HCT116 (cell line): ENCODE results near the gene ATN1. TPM values are rescaled to one million over a fixed set of nuclear protein-coding genes. Genes with fewer than 3 reads are reported as not detected.
A peak's percentile ranks its signal among the peaks of the same experiment; 100 is the strongest.

Experiments used
- ATAC-seq: fragments of 200-7000 bp; cut with Tn5 transposase; 2 replicates; pipeline ENCODE4 v1.9.1; 2020; ENCODE audit warnings: mild to moderate bottlenecking, moderate library complexity
- BruUV-seq: library from RNA; stranded (reverse); fragments of 400-500 nt; replicated peaks from 2 replicates; lab custom pipeline; 2021; lab: Mats Ljungman, UMichigan
- CTCF ChIA-PET: fragments of 300-600 bp; sonication (Branson Sonifier 250); formaldehyde crosslinking; loops from one replicate; lab custom pipeline; 2021; ENCODE audit warnings: antibody characterized with exemption; lab: Charles Lee
- POLR2A ChIA-PET: fragments of 300-600, 350-600 bp; sonication (Branson Sonifier 250); formaldehyde crosslinking; loops from one replicate; lab custom pipeline; 2021; ENCODE audit warnings: antibody characterized with exemption; lab: Charles Lee
- RAD21 ChIA-PET, 2 experiments: fragments of 300-600 bp; sonication (Branson Sonifier 250); formaldehyde crosslinking; loops; one replicate each; lab custom pipeline; 2023; ENCODE audit warnings: low total read pairs in 2 of 2; ENCODE audit not compliant: uncharacterized antibody in 2 of 2, unreplicated experiment in 2 of 2, low non-redundant PET in 1 of 2; lab: Charles Lee
- DNase-seq: peaks from one replicate; pipeline ENCODE4 v3.0.0-alpha.2; 2010; ENCODE audit warnings: low read depth, low spot score
- H2AFZ ChIP-seq: fragments of 200-600 bp; shearing (Covaris generic), sonication (generic); 2 replicates; pipeline ENCODE4 v1.6.1; 2017; ENCODE audit warnings: low read depth, mixed run types, mixed read lengths, antibody characterized with exemption, low read length; ENCODE audit not compliant: poor library complexity, severe bottlenecking
- H3K27ac ChIP-seq: 2 replicates; pipeline ENCODE4 v1.5.1; 2012; ENCODE audit warnings: low read depth, low read length
- H3K27me3 ChIP-seq: fragments of 200-600 bp; sonication (generic); 2 replicates; pipeline ENCODE4 v1.6.1; 2016; ENCODE audit warnings: mixed run types, low read length, mixed read lengths; ENCODE audit not compliant: insufficient read depth
- H3K36me3 ChIP-seq, 2 experiments: fragments of 200-500 bp in 1 of 2; fragments of 200-600 bp in 1 of 2; sonication (Bioruptor generic) in 1 of 2; sonication (generic) in 1 of 2; 2 replicates each; pipeline versions ENCODE4 v1.5.1 to v1.6.1; 2014 to 2016; ENCODE audit warnings: low read length in 2 of 2, inconsistent platforms in 1 of 2, mixed read lengths in 1 of 2, mixed run types in 1 of 2; ENCODE audit not compliant: insufficient read depth in 2 of 2, control insufficient read depth in 1 of 2
- H3K4me1 ChIP-seq, 2 experiments: fragments of 200-600 bp in 1 of 2; sonication (generic) in 1 of 2; 2 replicates each; pipeline versions ENCODE4 v1.5.1 to v1.6.1; 2012 to 2017; ENCODE audit warnings: low read length in 2 of 2, inconsistent platforms in 1 of 2, mild to moderate bottlenecking in 1 of 2, mixed read lengths in 1 of 2, mixed run types in 1 of 2, moderate library complexity in 1 of 2; ENCODE audit not compliant: insufficient read depth in 2 of 2, control insufficient read depth in 1 of 2
- H3K4me2 ChIP-seq: fragments of 200-600 bp; sonication (generic); 2 replicates; pipeline ENCODE4 v1.6.1; 2017; ENCODE audit warnings: mixed run types, low read length, mixed read lengths
- H3K4me3 ChIP-seq, 2 experiments: fragments of 200-600 bp in 1 of 2; sonication (generic) in 1 of 2; replicated peaks in 1 of 2; 2 replicates each; pipeline ENCODE4 v1.5.1; 2011 to 2016; ENCODE audit warnings: low read length in 2 of 2, control low read depth in 1 of 2, low read depth in 1 of 2, mild to moderate bottlenecking in 1 of 2, mixed read lengths in 1 of 2, mixed run types in 1 of 2
- H3K79me2 ChIP-seq: fragments of 200-600 bp; sonication (generic); 2 replicates; pipeline ENCODE4 v1.6.1; 2017; ENCODE audit warnings: mild to moderate bottlenecking, mixed run types, low read length, moderate library complexity, mixed read lengths; ENCODE audit not compliant: insufficient read depth
- H3K9ac ChIP-seq: fragments of 200-600 bp; sonication (generic); 2 replicates; pipeline ENCODE4 v1.6.1; 2016; ENCODE audit warnings: low read length, mixed read lengths
- H3K9me2 ChIP-seq: fragments of 200-600 bp; sonication (generic), shearing (Covaris generic); 2 replicates; pipeline ENCODE4 v1.6.1; 2017; ENCODE audit warnings: mixed run types, mild to moderate bottlenecking, moderate library complexity; ENCODE audit not compliant: insufficient read depth
- H3K9me3 ChIP-seq, 2 experiments: fragments of 200-500 bp in 1 of 2; fragments of 200-600 bp in 1 of 2; sonication (Bioruptor generic) in 1 of 2; sonication (generic) in 1 of 2; 2 replicates each; pipeline ENCODE4 v1.6.1; 2014 to 2017; ENCODE audit warnings: low read length in 2 of 2, mixed read lengths in 2 of 2, inconsistent platforms in 1 of 2, low read depth in 1 of 2, mild to moderate bottlenecking in 1 of 2, mixed run types in 1 of 2, moderate library complexity in 1 of 2; ENCODE audit not compliant: control insufficient read depth in 1 of 2, insufficient read depth in 1 of 2
- H4K20me1 ChIP-seq: fragments of 200-600 bp; sonication (generic), shearing (Covaris generic); 2 replicates; pipeline ENCODE4 v1.6.1; 2017; ENCODE audit warnings: mixed run types, mild to moderate bottlenecking, moderate library complexity; ENCODE audit not compliant: insufficient read depth
- CTCF ChIP-seq, 3 experiments: fragments of 200-600 bp in 1 of 3; sonication (generic) in 1 of 3; IDR thresholded peaks in 2 of 3; conservative IDR thresholded peaks in 1 of 3; 2 replicates each; pipeline ENCODE4 v1.5.1; 2012 to 2017; ENCODE audit warnings: low read depth in 2 of 3, low read length in 2 of 3, antibody characterized with exemption in 1 of 3, borderline replicate concordance in 1 of 3, control low read depth in 1 of 3, mild to moderate bottlenecking in 1 of 3, mixed read lengths in 1 of 3, mixed run types in 1 of 3, moderate library complexity in 1 of 3; ENCODE audit not compliant: insufficient read depth in 1 of 3
- EZH2phosphoT487 ChIP-seq: fragments of 200-600 bp; IDR thresholded peaks from 2 replicates; pipeline ENCODE4 v1.6.1; 2018; ENCODE audit warnings: antibody characterized with exemption, borderline replicate concordance
- FOSL1 ChIP-seq: IDR thresholded peaks from 2 replicates; pipeline ENCODE4 v1.6.1; 2012; ENCODE audit warnings: low read depth
- POLR2A ChIP-seq: IDR thresholded peaks from 2 replicates; pipeline ENCODE4 v1.7.0; 2011; ENCODE audit warnings: borderline replicate concordance; ENCODE audit not compliant: insufficient read depth, insufficient read length; ENCODE audit errors: extremely low read depth
- POLR2AphosphoS5 ChIP-seq: IDR thresholded peaks from 2 replicates; pipeline ENCODE4 v1.6.1; 2011; ENCODE audit warnings: mild to moderate bottlenecking, low read depth, low read length, moderate library complexity
- RAD21 ChIP-seq: IDR thresholded peaks from 2 replicates; pipeline ENCODE4 v1.6.1; 2012; ENCODE audit warnings: low read depth, mild to moderate bottlenecking
- SIN3A ChIP-seq: IDR thresholded peaks from 2 replicates; pipeline ENCODE4 v1.6.1; 2012; ENCODE audit warnings: low read depth
- TCF7L2 ChIP-seq: IDR thresholded peaks from 2 replicates; pipeline ENCODE4 v1.7.0; 2011; ENCODE audit warnings: borderline replicate concordance, inconsistent platforms; ENCODE audit not compliant: insufficient read depth, insufficient read length; ENCODE audit errors: extremely low read depth
- ZFX ChIP-seq: fragments of 450-650 bp; IDR thresholded peaks from 2 replicates; pipeline ENCODE4 v1.6.1; 2017
- intact Hi-C: fragments of 100-400 bp; cut with micrococcal nuclease; formaldehyde crosslinking; loops from 2 replicates; pipeline ENCODE4 v1.10.0; 2022
- total RNA-seq: library from RNA; stranded (reverse); gene quantifications from one replicate; pipeline ENCODE4 v1.2.1, GENCODE V29; 2021; ENCODE audit not compliant: unreplicated experiment

Gene ATN1
- total RNA-seq, 1 experiment from 2014 or later: 104 TPM

GRCh38 chr12:6925239-6925539, 2.6 kb upstream of the ATN1 start:
- H3K27ac ChIP-seq: peak overlapping the region; percentile 99
- TF ChIP-seq ZFX: peak; percentile 41; the same call in 1 of the 2 replicates
- TF ChIP-seq SIN3A: no peak
- ATAC-seq (peak; percentile 13; the same call in 1 of the 2 replicates), DNase-seq (no peak)
- ChIA-PET POLR2A (interaction anchor here (0.9 to 5.1 kb wide), 18 partner anchors 8 to 183 kb away, joined by 3 to 96 read pairs (median 4); partner anchors contain the start of genes C12orf57, CDCA3, RNU7-1 and SPSB2), RAD21 (interaction anchor here (0.8 to 1.7 kb wide), 4 partner anchors 13 to 37 kb away, joined by 3 to 5 read pairs (median 4); partner anchors contain the start of genes C12orf57 (in 1 of the 2) and RNU7-1 (in 1 of the 2)), CTCF (interaction anchor here (0.8 to 3.5 kb wide), 17 partner anchors 11 to 183 kb away, joined by 3 to 30 read pairs (median 5); partner anchors contain the start of genes C12orf57, C1RL, ENO2 and LRRC23)
- peaks cover 30% of the 10 kb centered on the region for H3K79me2 ChIP-seq
- peak overlapping the region; percentile 89 for H3K4me2 ChIP-seq
- intact Hi-C loops: loop anchor here (2.0 to 5.0 kb wide), 3 partner anchors 14 to 53 kb away; partner anchors contain the start of gene SPSB2
- H3K36me3 ChIP-seq: peaks cover 0 to 5% of the 10 kb centered on the region in 2 experiments; a peak in 1 of 4 replicates
- H3K9me2 ChIP-seq: no peaks in the 10 kb centered on the region
- H3K27me3 ChIP-seq: no peaks in the 10 kb centered on the region
- H3K9me3 ChIP-seq: no peaks in the 10 kb centered on the region
- H3K4me1 ChIP-seq: peaks cover 25 to 58% of the 10 kb centered on the region in 2 experiments
- peak overlapping the region; percentile 79 to 81 for H3K4me3 ChIP-seq
- no peak overlapping the region for H2AFZ ChIP-seq
- peak overlapping the region; percentile 96 for H3K9ac ChIP-seq
- BruUV-seq: no TSS peak
- H4K20me1 ChIP-seq: no peaks in the 10 kb centered on the region

- Histone ChIP-seq H3K9me2 (no peaks in the 10 kb centered on the region), H3K4me2 (peak overlapping the region; percentile 89), H3K27ac (peak overlapping the region; percentile 99), H3K4me3 (peak overlapping the region; percentile 79 to 81), H3K36me3 (peaks cover 0 to 6% of the 10 kb centered on the region in 2 experiments; a peak in 1 of 4 replicates), H3K9ac (peak overlapping the region; percentile 96), H3K4me1 (peaks cover 25 to 60% of the 10 kb centered on the region in 2 experiments), H3K79me2 (peaks cover 34% of the 10 kb centered on the region), H3K9me3 (no peaks in the 10 kb centered on the region), H3K27me3 (no peaks in the 10 kb centered on the region), H2AFZ (no peak overlapping the region), H4K20me1 (no peaks in the 10 kb centered on the region)
- ATAC-seq: peak; percentile 74
- ChIA-PET CTCF (interaction anchor here (0.8 to 3.5 kb wide), 17 partner anchors 11 to 183 kb away, joined by 3 to 30 read pairs (median 5); partner anchors contain the start of genes C12orf57, C1RL, ENO2 and LRRC23), POLR2A (interaction anchor here (0.9 to 5.1 kb wide), 20 partner anchors 8 to 182 kb away, joined by 3 to 96 read pairs (median 4); partner anchors contain the start of genes C12orf57, CDCA3, RNU7-1 and SPSB2), RAD21 (interaction anchor here (0.6 to 1.7 kb wide), 6 partner anchors 12 to 160 kb away, joined by 3 to 5 read pairs (median 3); partner anchors contain the start of genes C12orf57 (in 1 of the 2), RNU7-1 (in 1 of the 2) and SPSB2 (in 1 of the 2))
- peak; percentile 90 for DNase-seq
- intact Hi-C loops: loop anchor here (2.0 to 5.0 kb wide), 3 partner anchors 13 to 53 kb away; partner anchors contain the start of gene SPSB2
- TF ChIP-seq RAD21: no peak
- TF ChIP-seq POLR2AphosphoS5: peak; percentile 78
- no peak for TF ChIP-seq CTCF (IDR thresholded peaks at IDR 0.05 in 2 of 3, conservative IDR thresholded peaks at IDR 0.05 in 1 of 3; ENCODE audit: borderline replicate concordance in 1 of 3, insufficient read depth in 1 of 3, low read depth in 2 of 3, low read length in 2 of 3)
- no peak for TF ChIP-seq FOSL1
- TF ChIP-seq SIN3A: no peak
- peak; percentile 57 for TF ChIP-seq TCF7L2
- TF ChIP-seq POLR2A: peak; percentile 93
- TF ChIP-seq ZFX: no peak
- no peak for TF ChIP-seq EZH2phosphoT487
- BruUV-seq: no TSS peak
Measured at GRCh38 chr12:6925540-6926279, 2.0 kb upstream of the ATN1 start.
